H1 (cell line): ENCODE measurements around the gene SLC38A1. TPM values are rescaled to one million over a fixed set of nuclear protein-coding genes. Genes with fewer than 3 reads are reported as not detected.

ENCODE experiments used
- CTCF ChIA-PET: fragments of 300-600 bp; sonication (Branson Sonifier 250); formaldehyde crosslinking; loops from one replicate; lab custom pipeline; 2021; ENCODE audit not compliant: partially characterized antibody; lab: Charles Lee
- POLR2A ChIA-PET: fragments of 300-600 bp; sonication (Branson Sonifier 250); formaldehyde crosslinking; loops from one replicate; lab custom pipeline; 2021; ENCODE audit warnings: inconsistent platforms; ENCODE audit not compliant: partially characterized antibody; lab: Charles Lee
- DNase-seq, 2 experiments: peaks; one replicate each; pipeline versions ENCODE4 v3.0.0 to v3.0.0-alpha.2; 2010 to 2022; ENCODE audit warnings: low spot score in 2 of 2, low read depth in 1 of 2, mixed read lengths in 1 of 2
- FAIRE-seq: peaks from 2 replicates; lab custom pipeline; 2011; peaks lifted over from hg19 to GRCh38; lab: Jason Lieb, UNC
- H2AFZ ChIP-seq: 2 replicates; pipeline ENCODE4 v1.8.1; 2012; ENCODE audit warnings: low read length, inconsistent platforms
- H2AK5ac ChIP-seq: 2 replicates; pipeline ENCODE4 v1.6.1; 2013; ENCODE audit warnings: low read depth, low read length
- H2BK120ac ChIP-seq: replicated peaks from 2 replicates; pipeline ENCODE3; 2013; ENCODE audit warnings: low read depth, low read length, inconsistent platforms
- H2BK12ac ChIP-seq: 2 replicates; pipeline ENCODE4 v1.6.1; 2013; ENCODE audit warnings: low read depth, low read length
- H2BK15ac ChIP-seq: 2 replicates; pipeline ENCODE4 v1.6.1; 2013; ENCODE audit warnings: low read length
- H2BK20ac ChIP-seq: 2 replicates; pipeline ENCODE4 v1.6.1; 2013; ENCODE audit warnings: low read length
- H2BK5ac ChIP-seq: 2 replicates; pipeline ENCODE4 v1.6.1; 2013; ENCODE audit warnings: low read depth, low read length
- H3K14ac ChIP-seq: 2 replicates; pipeline ENCODE4 v1.6.1; 2013; ENCODE audit warnings: inconsistent platforms; ENCODE audit not compliant: insufficient read length
- H3K18ac ChIP-seq: 2 replicates; pipeline ENCODE4 v1.6.1; 2013; ENCODE audit warnings: low read length; ENCODE audit errors: extremely low read depth
- H3K23ac ChIP-seq: 2 replicates; pipeline ENCODE4 v1.6.1; 2013; ENCODE audit warnings: inconsistent platforms; ENCODE audit not compliant: insufficient read length
- H3K23me2 ChIP-seq: 2 replicates; pipeline ENCODE4 v1.6.1; 2013; ENCODE audit warnings: low read depth, low read length
- H3K27ac ChIP-seq: 2 replicates; pipeline ENCODE4 v1.6.1; 2011; ENCODE audit warnings: low read depth, low read length, inconsistent platforms
- H3K27me3 ChIP-seq, 4 experiments: replicated peaks in 1 of 4; 1 replicate in 1 of 4; 2 replicates in 3 of 4; pipeline versions ENCODE4 v1.6.1 to v1.8.1; 2011 to 2013; ENCODE audit warnings: low read length in 3 of 4, mild to moderate bottlenecking in 3 of 4, inconsistent platforms in 2 of 4, mixed read lengths in 2 of 4, moderate library complexity in 1 of 4; ENCODE audit not compliant: control insufficient read depth in 3 of 4, insufficient read depth in 3 of 4; ENCODE audit errors: extremely low read depth in 1 of 4
- H3K36me3 ChIP-seq, 4 experiments: 2 replicates each; pipeline versions ENCODE4 v1.6.1 to v1.8.1; 2011 to 2013; ENCODE audit warnings: mild to moderate bottlenecking in 4 of 4, low read length in 3 of 4, moderate library complexity in 2 of 4, control low read depth in 1 of 4, inconsistent platforms in 1 of 4; ENCODE audit not compliant: insufficient read depth in 4 of 4, control insufficient read depth in 2 of 4
- H3K4ac ChIP-seq: replicated peaks from 2 replicates; pipeline ENCODE3; 2013; ENCODE audit warnings: low read length, low read depth, mixed read lengths, inconsistent platforms; ENCODE audit not compliant: insufficient read length
- H3K4me1 ChIP-seq, 4 experiments: replicated peaks in 1 of 4; 1 replicate in 1 of 4; 2 replicates in 3 of 4; pipeline versions ENCODE4 v1.6.1 to v1.8.1; 2011 to 2013; ENCODE audit warnings: low read length in 3 of 4, inconsistent platforms in 2 of 4, mixed read lengths in 1 of 4; ENCODE audit not compliant: insufficient read depth in 4 of 4, control insufficient read depth in 3 of 4
- H3K4me2 ChIP-seq, 2 experiments: 2 replicates each; pipeline versions ENCODE4 v1.6.1 to v1.8.1; 2011 to 2013; ENCODE audit warnings: low read depth in 2 of 2, low read length in 2 of 2, control low read depth in 1 of 2, inconsistent platforms in 1 of 2, mild to moderate bottlenecking in 1 of 2; ENCODE audit not compliant: insufficient read depth in 1 of 2
- H3K4me3 ChIP-seq, 4 experiments: fragments of 200-600, 300-600 bp in 1 of 4; sonication (generic), shearing (Covaris generic), sonication (Bioruptor Twin) in 1 of 4; 2 replicates each; pipeline versions ENCODE4 v1.5.1 to v1.8.1; 2011 to 2016; ENCODE audit warnings: low read length in 4 of 4, low read depth in 3 of 4, control low read depth in 2 of 4, inconsistent platforms in 2 of 4, mild to moderate bottlenecking in 2 of 4, mixed read lengths in 1 of 4, moderate library complexity in 1 of 4; ENCODE audit not compliant: insufficient read depth in 2 of 4; ENCODE audit errors: extremely low read depth in 1 of 4
- H3K56ac ChIP-seq: replicated peaks from 2 replicates; pipeline ENCODE3; 2013; ENCODE audit warnings: low read depth, mild to moderate bottlenecking, mixed read lengths, low read length, inconsistent platforms; ENCODE audit not compliant: insufficient read length
- H3K79me1 ChIP-seq: 2 replicates; pipeline ENCODE4 v1.6.1; 2013; ENCODE audit warnings: low read depth, low read length, control low read depth
- H3K79me2 ChIP-seq, 2 experiments: 2 replicates each; pipeline versions ENCODE4 v1.6.1 to v1.8.1; 2012 to 2013; ENCODE audit warnings: low read length in 2 of 2, mild to moderate bottlenecking in 2 of 2, inconsistent platforms in 1 of 2; ENCODE audit not compliant: insufficient read depth in 2 of 2, control insufficient read depth in 1 of 2
- H3K9ac ChIP-seq, 4 experiments: replicated peaks in 1 of 4; 1 replicate in 1 of 4; 2 replicates in 3 of 4; pipeline versions ENCODE4 v1.6.1 to v1.8.1; 2011 to 2013; ENCODE audit warnings: low read depth in 3 of 4, low read length in 3 of 4, control low read depth in 2 of 4, mild to moderate bottlenecking in 2 of 4, moderate library complexity in 2 of 4, inconsistent platforms in 1 of 4; ENCODE audit errors: extremely low read depth in 1 of 4
- H3K9me3 ChIP-seq, 2 experiments: 2 replicates each; pipeline versions ENCODE4 v1.6.1 to v1.8.1; 2012 to 2013; ENCODE audit warnings: mild to moderate bottlenecking in 2 of 2, moderate library complexity in 2 of 2, control low read depth in 1 of 2, inconsistent platforms in 1 of 2, low read depth in 1 of 2, low read length in 1 of 2, mixed read lengths in 1 of 2; ENCODE audit not compliant: insufficient read depth in 2 of 2
- H4K20me1 ChIP-seq, 2 experiments: replicated peaks in 1 of 2; 2 replicates each; pipeline versions ENCODE3 to v1.8.1; 2011 to 2013; ENCODE audit warnings: inconsistent platforms in 2 of 2, low read length in 2 of 2, mild to moderate bottlenecking in 1 of 2; ENCODE audit not compliant: insufficient read depth in 2 of 2, control insufficient read depth in 1 of 2
- H4K5ac ChIP-seq: 2 replicates; pipeline ENCODE4 v1.6.1; 2013; ENCODE audit warnings: low read length, low read depth, mixed read lengths, inconsistent platforms; ENCODE audit not compliant: insufficient read length
- H4K8ac ChIP-seq: 2 replicates; pipeline ENCODE4 v1.8.0; 2013; ENCODE audit warnings: mild to moderate bottlenecking, moderate library complexity, low read length, inconsistent platforms; ENCODE audit not compliant: insufficient read depth; ENCODE audit errors: extremely low read depth
- H4K91ac ChIP-seq: replicated peaks from 2 replicates; pipeline ENCODE3; 2013; ENCODE audit warnings: low read length, mixed read lengths, inconsistent platforms; ENCODE audit not compliant: insufficient read length
- EGR1 ChIP-seq: IDR thresholded peaks from 2 replicates; pipeline ENCODE4 v1.6.1; 2011; ENCODE audit warnings: low read depth, low read length, borderline replicate concordance
- HDAC2 ChIP-seq, 2 experiments: fragments of 300-600 bp in 1 of 2; sonication (generic) in 1 of 2; IDR thresholded peaks; 2 replicates each; pipeline ENCODE4 v1.6.1; 2011 to 2012; ENCODE audit warnings: low read depth in 2 of 2, low read length in 2 of 2, mild to moderate bottlenecking in 2 of 2, moderate library complexity in 2 of 2, borderline replicate concordance in 1 of 2, inconsistent platforms in 1 of 2
- RAD21 ChIP-seq, 2 experiments: IDR thresholded peaks in 1 of 2; conservative IDR thresholded peaks in 1 of 2; 2 replicates each; pipeline ENCODE4 v1.6.1; 2011; ENCODE audit warnings: low read depth in 2 of 2, low read length in 2 of 2, improper control_type of control experiment in 1 of 2, inconsistent platforms in 1 of 2, mild to moderate bottlenecking in 1 of 2, moderate library complexity in 1 of 2
- RBBP5 ChIP-seq: IDR thresholded peaks from 2 replicates; pipeline ENCODE4 v1.7.1; 2012; ENCODE audit warnings: low read depth, mild to moderate bottlenecking, inconsistent platforms, low read length, moderate library complexity, borderline replicate concordance
- SP2 ChIP-seq: IDR thresholded peaks from 2 replicates; pipeline ENCODE4 v1.6.1; 2012; ENCODE audit warnings: mild to moderate bottlenecking, low read length, inconsistent platforms
- TCF12 ChIP-seq: IDR thresholded peaks from 2 replicates; pipeline ENCODE4 v1.6.1; 2011; ENCODE audit warnings: low read depth, mild to moderate bottlenecking, low read length
- WGBS, 2 experiments: shearing (Covaris generic) in 1 of 2; methylation state at CpG; one replicate each; pipeline versions ENCODE4 v1.1.6 to v1.1.7; 2013 to 2015; ENCODE audit warnings: low lambda C conversion rate in 2 of 2, mixed read lengths in 2 of 2, inconsistent platforms in 1 of 2, low coverage in 1 of 2, missing lambda C conversion rate in 1 of 2; ENCODE audit not compliant: insufficient replicate concordance in 2 of 2, insufficient coverage in 1 of 2, insufficient read length in 1 of 2; ENCODE audit errors: extremely low coverage in 1 of 2, missing lambda C conversion rate in 1 of 2; 5-methylcytosine and 5-hydroxymethylcytosine counted together
- polyA plus RNA-seq, 7 experiments: library from polyadenylated mRNA; depleted of rRNA in 3 of 7; stranded (reverse) in 5 of 7; unstranded in 2 of 7; fragments of >200 nt in 5 of 7; fragments of 200-250 nt in 2 of 7; gene quantifications; 1 replicate in 5 of 7; 2 replicates in 1 of 7; 4 replicates in 1 of 7; pipeline versions ENCODE4 v1.2.1 to v1.2.3, GENCODE V29; 2011 to 2013; ENCODE audit warnings: missing spikeins in 2 of 7, mixed read lengths in 2 of 7
- total RNA-seq: library from RNA; stranded (reverse); fragmentation: NEBNext Ultra II Directional; extraction: Animal tissue kit (Norgen Biotek cat#: 25700); gene quantifications from 2 replicates; pipeline ENCODE4 v1.2.1, GENCODE V29; 2021
- TF ChIP-seq, protein P1 (sequence below): IDR thresholded peaks from 2 replicates; pipeline ENCODE4 v1.6.1; 2011; ENCODE audit warnings: low read length, improper control_type of control experiment
- TF ChIP-seq, protein P2 (sequence below), 3 experiments: IDR thresholded peaks; 1 replicate in 2 of 3; 2 replicates in 1 of 3; pipeline versions ENCODE4 v1.5.1 to v1.6.1; 2011; ENCODE audit warnings: low read length in 3 of 3, mild to moderate bottlenecking in 3 of 3, inconsistent platforms in 2 of 3, low read depth in 1 of 3, moderate library complexity in 1 of 3; ENCODE audit not compliant: insufficient read depth in 1 of 3; ENCODE audit errors: control extremely low read depth in 1 of 3
- TF ChIP-seq, protein P3 (sequence below): IDR thresholded peaks from 2 replicates; pipeline ENCODE4 v1.6.1; 2011; ENCODE audit warnings: low read depth, mild to moderate bottlenecking, low read length; ENCODE audit not compliant: insufficient read depth

The SLC38A1 gene
- total and polyA plus RNA-seq, 2 of the 8 experiments (the other 6 are each of a cell fraction or from before 2014, with no cell fraction given), result 83.4 to 242 TPM

DNA sequence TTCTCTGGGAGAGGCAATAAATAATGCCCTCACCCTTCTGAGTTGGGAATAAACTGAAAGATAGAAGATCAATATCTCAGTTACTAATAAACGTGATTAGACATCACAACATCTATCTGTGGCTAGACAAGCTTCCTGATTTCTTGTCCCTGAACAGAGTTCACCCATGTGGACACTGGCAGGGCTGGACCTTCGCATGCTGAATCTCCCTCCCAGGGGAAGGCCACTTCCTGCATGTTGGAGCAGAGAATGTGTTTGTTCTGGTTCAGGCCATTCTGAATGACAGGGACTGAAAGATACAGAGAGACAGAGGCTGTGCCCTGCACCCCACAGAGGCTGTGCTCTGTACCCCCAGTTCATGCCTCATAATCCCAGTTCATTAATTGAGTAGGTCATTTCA lies 132.6 kb downstream of the SLC38A1 start:
- Histone ChIP-seq H3K9ac (no peak overlapping the region), H2BK5ac (no peak overlapping the region), H3K36me3 (no peaks in the 10 kb centered on the region), H2AFZ (no peak overlapping the region), H3K4me1 (no peaks in the 10 kb centered on the region), H2BK12ac (no peak overlapping the region), H2AK5ac (no peak overlapping the region), H4K91ac (no peak overlapping the region), H3K79me2 (no peaks in the 10 kb centered on the region), H4K20me1 (no peaks in the 10 kb centered on the region), H2BK15ac (no peak overlapping the region), H4K8ac (no peak overlapping the region), H2BK20ac (no peak overlapping the region), H3K23me2 (no peaks in the 10 kb centered on the region), H3K4ac (no peak overlapping the region), H3K23ac (no peak overlapping the region), H3K14ac (no peak overlapping the region), H3K79me1 (no peaks in the 10 kb centered on the region), H3K56ac (no peak overlapping the region), H3K27me3 (no peaks in the 10 kb centered on the region), H3K9me3 (no peaks in the 10 kb centered on the region), H3K4me2 (no peak overlapping the region), H4K5ac (no peak overlapping the region), H3K27ac (no peak overlapping the region), H2BK120ac (no peak overlapping the region), H3K4me3 (no peak overlapping the region), H3K18ac (no peak overlapping the region)
- FAIRE-seq (no peak), DNase-seq (no peak)
- WGBS, 2 experiments, result 91% methylated on average over 2 of the region's 2 CpGs; no CpG with 5 or more reads in 1 of the 2 experiments
- ChIA-PET POLR2A (no interaction called here), CTCF (interaction anchor here (1.0 to 3.3 kb wide), 2 partner anchors 11 to 32 kb away, joined by 4 to 23 read pairs; no protein-coding TSS in a partner anchor)
- TF ChIP-seq, protein P1, sequence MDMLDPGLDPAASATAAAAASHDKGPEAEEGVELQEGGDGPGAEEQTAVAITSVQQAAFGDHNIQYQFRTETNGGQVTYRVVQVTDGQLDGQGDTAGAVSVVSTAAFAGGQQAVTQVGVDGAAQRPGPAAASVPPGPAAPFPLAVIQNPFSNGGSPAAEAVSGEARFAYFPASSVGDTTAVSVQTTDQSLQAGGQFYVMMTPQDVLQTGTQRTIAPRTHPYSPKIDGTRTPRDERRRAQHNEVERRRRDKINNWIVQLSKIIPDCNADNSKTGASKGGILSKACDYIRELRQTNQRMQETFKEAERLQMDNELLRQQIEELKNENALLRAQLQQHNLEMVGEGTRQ, result no peak
- TF ChIP-seq, protein P2, sequence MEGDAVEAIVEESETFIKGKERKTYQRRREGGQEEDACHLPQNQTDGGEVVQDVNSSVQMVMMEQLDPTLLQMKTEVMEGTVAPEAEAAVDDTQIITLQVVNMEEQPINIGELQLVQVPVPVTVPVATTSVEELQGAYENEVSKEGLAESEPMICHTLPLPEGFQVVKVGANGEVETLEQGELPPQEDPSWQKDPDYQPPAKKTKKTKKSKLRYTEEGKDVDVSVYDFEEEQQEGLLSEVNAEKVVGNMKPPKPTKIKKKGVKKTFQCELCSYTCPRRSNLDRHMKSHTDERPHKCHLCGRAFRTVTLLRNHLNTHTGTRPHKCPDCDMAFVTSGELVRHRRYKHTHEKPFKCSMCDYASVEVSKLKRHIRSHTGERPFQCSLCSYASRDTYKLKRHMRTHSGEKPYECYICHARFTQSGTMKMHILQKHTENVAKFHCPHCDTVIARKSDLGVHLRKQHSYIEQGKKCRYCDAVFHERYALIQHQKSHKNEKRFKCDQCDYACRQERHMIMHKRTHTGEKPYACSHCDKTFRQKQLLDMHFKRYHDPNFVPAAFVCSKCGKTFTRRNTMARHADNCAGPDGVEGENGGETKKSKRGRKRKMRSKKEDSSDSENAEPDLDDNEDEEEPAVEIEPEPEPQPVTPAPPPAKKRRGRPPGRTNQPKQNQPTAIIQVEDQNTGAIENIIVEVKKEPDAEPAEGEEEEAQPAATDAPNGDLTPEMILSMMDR (IDR thresholded peaks at IDR 0.05; ENCODE audit: control extremely low read depth in 1 of 3, insufficient read depth in 1 of 3, low read depth in 1 of 3, low read length in 3 of 3), result no peak
- TF ChIP-seq TCF12 (no peak), EGR1 (no peak), RBBP5 (no peak), HDAC2 (IDR thresholded peaks at IDR 0.05; ENCODE audit: borderline replicate concordance in 1 of 2, low read depth in 2 of 2, low read length in 2 of 2) (no peak), RAD21 (IDR thresholded peaks at IDR 0.05 in 1 of 2, conservative IDR thresholded peaks at IDR 0.05 in 1 of 2; ENCODE audit: low read depth in 2 of 2, low read length in 2 of 2) (no peak), SP2 (no peak)
- TF ChIP-seq, protein P3, sequence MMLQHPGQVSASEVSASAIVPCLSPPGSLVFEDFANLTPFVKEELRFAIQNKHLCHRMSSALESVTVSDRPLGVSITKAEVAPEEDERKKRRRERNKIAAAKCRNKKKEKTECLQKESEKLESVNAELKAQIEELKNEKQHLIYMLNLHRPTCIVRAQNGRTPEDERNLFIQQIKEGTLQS, result no peak
